Endodermal cell (in vitro differentiated cells): ENCODE data around the gene HIGD1C. TPM values are rescaled to one million over a fixed set of nuclear protein-coding genes. Genes with fewer than 3 reads are reported as not detected.

Source experiments
- DNase-seq: peaks from one replicate; pipeline ENCODE4 v3.0.0-alpha.2; 2017
- H3K27ac ChIP-seq: 2 replicates; pipeline ENCODE4 v1.5.1; 2013; ENCODE audit warnings: mild to moderate bottlenecking, low read depth, low read length, moderate library complexity
- H3K27me3 ChIP-seq: 2 replicates; pipeline ENCODE4 v1.6.1; 2013; ENCODE audit warnings: mild to moderate bottlenecking, low read length, moderate library complexity; ENCODE audit not compliant: insufficient read depth, control insufficient read depth, poor library complexity, severe bottlenecking
- H3K36me3 ChIP-seq: 2 replicates; pipeline ENCODE4 v1.7.0; 2013; ENCODE audit warnings: mild to moderate bottlenecking, low read length, moderate library complexity; ENCODE audit not compliant: control insufficient read depth, insufficient read depth
- H3K4me1 ChIP-seq: one replicate; pipeline ENCODE4 v1.7.0; 2013; ENCODE audit warnings: low read length; ENCODE audit not compliant: control insufficient read depth, insufficient read depth
- H3K4me3 ChIP-seq: 2 replicates; pipeline ENCODE4 v1.5.1; 2013; ENCODE audit warnings: mild to moderate bottlenecking, low read length, moderate library complexity
- H3K9ac ChIP-seq: 2 replicates; pipeline ENCODE4 v1.6.1; 2013; ENCODE audit warnings: mild to moderate bottlenecking, low read length, moderate library complexity; ENCODE audit not compliant: poor library complexity, severe bottlenecking; ENCODE audit errors: extremely low read depth
- H3K9me3 ChIP-seq: 2 replicates; pipeline ENCODE4 v1.6.1; 2013; ENCODE audit warnings: mild to moderate bottlenecking, low read length, moderate library complexity; ENCODE audit not compliant: control insufficient read depth
- H3K27ac Mint-ChIP-seq: 2 replicates; pipeline ENCODE4 v1.8.0; 2020; ENCODE audit warnings: mixed read lengths
- H3K27me3 Mint-ChIP-seq: 2 replicates; pipeline ENCODE4 v1.8.0; 2021; ENCODE audit warnings: mild to moderate bottlenecking, mixed read lengths; ENCODE audit not compliant: insufficient read depth
- H3K36me3 Mint-ChIP-seq: 2 replicates; pipeline ENCODE4 v1.8.0; 2020; ENCODE audit warnings: low read depth, mixed read lengths
- H3K4me1 Mint-ChIP-seq: 2 replicates; pipeline ENCODE4 v1.8.0; 2020; ENCODE audit warnings: mixed read lengths
- H3K4me3 Mint-ChIP-seq: 2 replicates; pipeline ENCODE4 v1.8.0; 2020; ENCODE audit warnings: mild to moderate bottlenecking, moderate library complexity, mixed read lengths
- H3K9me3 Mint-ChIP-seq: 2 replicates; pipeline ENCODE4 v1.8.0; 2020; ENCODE audit warnings: mild to moderate bottlenecking, mixed read lengths
- WGBS, 2 experiments: methylation state at CpG; one replicate each; pipeline versions ENCODE4 v1.1.5 to v1.1.7; 2013; ENCODE audit warnings: missing lambda C conversion rate in 2 of 2, mixed read lengths in 1 of 2; ENCODE audit not compliant: insufficient coverage in 1 of 2, insufficient read length in 1 of 2; 5-methylcytosine and 5-hydroxymethylcytosine counted together
- total RNA-seq, 2 donors: library from RNA; stranded (reverse); fragmentation: NEBNext Ultra II Directional in 1 of 2; extraction: Animal tissue kit (Norgen Biotek cat#: 25700) in 1 of 2; gene quantifications; 2 replicates in 1 of 2; 3 replicates in 1 of 2; pipeline ENCODE4 v1.2.1, GENCODE V29; 2021
- TF ChIP-seq, protein P1 (sequence below): fragments of 200-600 bp; sonication (generic); conservative IDR thresholded peaks from 2 replicates; pipeline ENCODE4 v1.5.0; 2021; ENCODE audit warnings: antibody characterized with exemption, mild to moderate bottlenecking

HIGD1C gene
- total RNA-seq, 2 donors from 2014 or later, result not detected

DNA sequence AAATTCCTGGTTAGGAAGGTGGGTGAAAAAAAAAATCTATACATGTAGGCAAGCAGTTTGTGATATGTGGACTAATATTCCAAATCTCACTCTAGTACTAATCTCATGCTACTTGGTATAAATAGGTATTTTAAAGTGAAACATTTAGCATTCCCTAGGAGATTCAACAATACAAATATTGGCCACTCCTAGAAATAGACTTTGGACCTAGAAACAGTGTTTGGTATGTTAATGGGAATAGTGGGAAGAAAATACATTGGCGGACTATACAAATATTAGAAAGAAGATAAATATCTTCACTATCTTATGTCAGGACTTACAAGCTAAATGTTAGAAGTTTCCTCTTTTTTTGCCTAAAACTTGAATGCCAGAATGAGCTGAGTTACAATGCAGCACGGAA, 28.2 kb downstream of the HIGD1C start:
- H3K27me3 ChIP-seq, result no peaks in the 10 kb centered on the region
- peaks cover 11% of the 10 kb centered on the region for H3K9me3 Mint-ChIP-seq
- no peak for DNase-seq
- H3K27ac ChIP-seq, result no peak overlapping the region
- no peaks in the 10 kb centered on the region for H3K4me1 Mint-ChIP-seq
- peaks cover 35% of the 10 kb centered on the region for H3K36me3 ChIP-seq
- no peak overlapping the region for H3K9ac ChIP-seq
- H3K9me3 ChIP-seq, result no peaks in the 10 kb centered on the region
- H3K4me1 ChIP-seq, result no peaks in the 10 kb centered on the region
- TF ChIP-seq, protein P1, sequence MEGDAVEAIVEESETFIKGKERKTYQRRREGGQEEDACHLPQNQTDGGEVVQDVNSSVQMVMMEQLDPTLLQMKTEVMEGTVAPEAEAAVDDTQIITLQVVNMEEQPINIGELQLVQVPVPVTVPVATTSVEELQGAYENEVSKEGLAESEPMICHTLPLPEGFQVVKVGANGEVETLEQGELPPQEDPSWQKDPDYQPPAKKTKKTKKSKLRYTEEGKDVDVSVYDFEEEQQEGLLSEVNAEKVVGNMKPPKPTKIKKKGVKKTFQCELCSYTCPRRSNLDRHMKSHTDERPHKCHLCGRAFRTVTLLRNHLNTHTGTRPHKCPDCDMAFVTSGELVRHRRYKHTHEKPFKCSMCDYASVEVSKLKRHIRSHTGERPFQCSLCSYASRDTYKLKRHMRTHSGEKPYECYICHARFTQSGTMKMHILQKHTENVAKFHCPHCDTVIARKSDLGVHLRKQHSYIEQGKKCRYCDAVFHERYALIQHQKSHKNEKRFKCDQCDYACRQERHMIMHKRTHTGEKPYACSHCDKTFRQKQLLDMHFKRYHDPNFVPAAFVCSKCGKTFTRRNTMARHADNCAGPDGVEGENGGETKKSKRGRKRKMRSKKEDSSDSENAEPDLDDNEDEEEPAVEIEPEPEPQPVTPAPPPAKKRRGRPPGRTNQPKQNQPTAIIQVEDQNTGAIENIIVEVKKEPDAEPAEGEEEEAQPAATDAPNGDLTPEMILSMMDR, result no peak
- no peak overlapping the region for H3K4me3 Mint-ChIP-seq
- H3K36me3 Mint-ChIP-seq, result peaks cover 34% of the 10 kb centered on the region
- H3K27ac Mint-ChIP-seq, result no peak overlapping the region
- WGBS, 2 experiments, result 95 to 100% methylated on average over 1 of the region's 2 CpGs
- H3K4me3 ChIP-seq, result no peak overlapping the region
- no peaks in the 10 kb centered on the region for H3K27me3 Mint-ChIP-seq

DNA sequence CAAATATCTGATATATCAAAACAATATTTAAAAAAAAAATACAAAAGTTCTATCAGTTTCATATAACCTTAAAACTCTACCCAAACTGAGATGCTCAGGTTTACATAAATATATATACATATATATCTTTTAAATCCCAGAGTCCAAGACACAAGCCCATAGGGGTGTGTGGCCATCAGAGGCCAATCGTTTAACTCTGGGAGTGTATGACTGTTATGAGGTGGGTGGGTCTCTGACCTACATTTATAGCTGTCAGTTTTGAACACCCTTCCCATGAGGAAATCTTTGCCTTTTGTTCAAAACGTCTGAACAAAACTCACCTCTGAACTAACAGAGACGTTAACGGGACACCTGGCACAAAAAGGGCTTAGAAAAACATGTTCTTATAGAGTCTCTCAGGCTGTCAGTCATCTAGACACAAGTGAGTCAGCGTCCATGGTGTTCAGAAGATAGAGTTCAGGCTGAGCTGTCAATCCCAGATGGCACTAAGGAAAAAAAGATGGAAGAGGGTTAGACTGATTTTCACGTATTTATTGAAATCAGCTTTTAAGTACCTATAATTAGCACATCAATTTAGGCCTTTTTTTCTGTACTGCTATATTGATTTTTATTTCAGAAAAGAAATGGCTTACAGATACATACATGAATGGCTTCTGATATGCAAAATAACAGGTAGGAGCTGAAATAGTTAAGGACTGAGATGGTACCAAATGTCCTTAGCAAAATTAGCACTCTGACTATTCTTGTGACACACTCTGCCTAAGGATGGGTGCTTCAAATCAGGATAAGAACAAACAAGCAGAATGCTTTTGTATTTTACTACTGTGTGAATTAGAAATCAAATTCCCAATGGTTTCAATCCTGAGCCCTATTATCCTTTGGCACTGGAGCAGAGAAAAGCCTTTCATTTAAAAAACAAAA, 29.2 kb downstream of the HIGD1C start:
- Mint-ChIP-seq H3K4me3 (no peak overlapping the region), H3K36me3 (peaks cover 33% of the 10 kb centered on the region), H3K27ac (no peak overlapping the region), H3K4me1 (no peaks in the 10 kb centered on the region), H3K27me3 (no peaks in the 10 kb centered on the region), H3K9me3 (peaks cover 7% of the 10 kb centered on the region)
- DNase-seq, result no peak
- H3K27me3 ChIP-seq, result no peaks in the 10 kb centered on the region
- H3K4me3 ChIP-seq, result no peak overlapping the region
- 83 to 91% methylated on average over 4 to 5 of the region's 6 CpGs for WGBS, 2 experiments
- H3K4me1 ChIP-seq, result no peaks in the 10 kb centered on the region
- H3K36me3 ChIP-seq, result peaks cover 44% of the 10 kb centered on the region
- H3K9ac ChIP-seq, result no peak overlapping the region
- no peaks in the 10 kb centered on the region for H3K9me3 ChIP-seq
- no peak overlapping the region for H3K27ac ChIP-seq
- TF ChIP-seq, protein P1, result no peak

DNA sequence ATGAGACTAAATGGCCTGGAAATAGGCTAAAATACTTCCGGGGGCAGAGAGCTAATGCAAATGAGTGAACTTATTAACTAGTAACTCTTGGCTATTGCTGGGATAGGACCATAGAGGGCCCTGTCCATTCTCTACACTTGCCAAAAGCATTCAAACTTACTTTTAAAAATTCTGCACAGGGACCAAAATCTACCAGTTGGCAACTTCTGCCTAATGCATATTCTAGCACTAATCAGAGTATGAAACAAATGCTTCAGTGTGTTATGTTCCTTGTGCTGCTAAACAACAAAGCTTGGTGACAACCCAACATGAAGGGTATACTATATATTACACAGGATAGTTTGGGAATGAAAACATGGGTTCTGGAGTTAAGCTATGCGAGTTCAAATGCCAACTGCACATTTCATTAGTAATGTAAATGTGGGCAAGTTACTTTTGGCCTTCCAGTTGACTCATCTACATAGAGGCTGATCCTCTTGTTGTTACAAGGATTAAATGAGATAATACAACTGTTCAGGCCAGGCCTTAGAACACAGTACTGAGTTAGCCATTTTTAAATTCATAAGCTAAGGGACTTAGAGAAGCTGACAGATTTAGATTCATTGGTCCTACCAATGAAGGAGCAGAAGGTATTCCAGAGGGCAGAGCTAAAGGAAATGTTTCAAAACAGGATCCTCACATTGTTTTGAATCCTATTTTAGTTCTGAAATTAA, 32.4 kb downstream of the HIGD1C start:
- DNase-seq, result no peak
- Histone ChIP-seq H3K4me3 (no peak overlapping the region), H3K9me3 (no peaks in the 10 kb centered on the region), H3K27me3 (no peaks in the 10 kb centered on the region), H3K9ac (no peak overlapping the region), H3K4me1 (no peaks in the 10 kb centered on the region), H3K36me3 (peaks cover 53% of the 10 kb centered on the region), H3K27ac (no peak overlapping the region)
- Mint-ChIP-seq H3K27me3 (no peaks in the 10 kb centered on the region), H3K27ac (no peak overlapping the region), H3K4me1 (peaks cover 3% of the 10 kb centered on the region), H3K4me3 (no peak overlapping the region), H3K36me3 (peaks cover 32% of the 10 kb centered on the region), H3K9me3 (no peaks in the 10 kb centered on the region)
- TF ChIP-seq, protein P1, result no peak
- WGBS, 2 experiments, result 38 to 50% methylated on average over 2 of the region's 2 CpGs
